ENCODE data around the gene FRMD8.

The FRMD8 gene, protein sequence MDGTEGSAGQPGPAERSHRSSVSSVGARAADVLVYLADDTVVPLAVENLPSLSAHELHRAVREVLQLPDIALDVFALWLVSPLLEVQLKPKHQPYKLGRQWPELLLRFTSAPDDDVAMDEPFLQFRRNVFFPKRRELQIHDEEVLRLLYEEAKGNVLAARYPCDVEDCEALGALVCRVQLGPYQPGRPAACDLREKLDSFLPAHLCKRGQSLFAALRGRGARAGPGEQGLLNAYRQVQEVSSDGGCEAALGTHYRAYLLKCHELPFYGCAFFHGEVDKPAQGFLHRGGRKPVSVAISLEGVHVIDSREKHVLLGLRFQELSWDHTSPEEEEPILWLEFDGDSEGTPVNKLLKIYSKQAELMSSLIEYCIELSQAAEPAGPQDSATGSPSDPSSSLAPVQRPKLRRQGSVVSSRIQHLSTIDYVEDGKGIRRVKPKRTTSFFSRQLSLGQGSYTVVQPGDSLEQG

DNA sequence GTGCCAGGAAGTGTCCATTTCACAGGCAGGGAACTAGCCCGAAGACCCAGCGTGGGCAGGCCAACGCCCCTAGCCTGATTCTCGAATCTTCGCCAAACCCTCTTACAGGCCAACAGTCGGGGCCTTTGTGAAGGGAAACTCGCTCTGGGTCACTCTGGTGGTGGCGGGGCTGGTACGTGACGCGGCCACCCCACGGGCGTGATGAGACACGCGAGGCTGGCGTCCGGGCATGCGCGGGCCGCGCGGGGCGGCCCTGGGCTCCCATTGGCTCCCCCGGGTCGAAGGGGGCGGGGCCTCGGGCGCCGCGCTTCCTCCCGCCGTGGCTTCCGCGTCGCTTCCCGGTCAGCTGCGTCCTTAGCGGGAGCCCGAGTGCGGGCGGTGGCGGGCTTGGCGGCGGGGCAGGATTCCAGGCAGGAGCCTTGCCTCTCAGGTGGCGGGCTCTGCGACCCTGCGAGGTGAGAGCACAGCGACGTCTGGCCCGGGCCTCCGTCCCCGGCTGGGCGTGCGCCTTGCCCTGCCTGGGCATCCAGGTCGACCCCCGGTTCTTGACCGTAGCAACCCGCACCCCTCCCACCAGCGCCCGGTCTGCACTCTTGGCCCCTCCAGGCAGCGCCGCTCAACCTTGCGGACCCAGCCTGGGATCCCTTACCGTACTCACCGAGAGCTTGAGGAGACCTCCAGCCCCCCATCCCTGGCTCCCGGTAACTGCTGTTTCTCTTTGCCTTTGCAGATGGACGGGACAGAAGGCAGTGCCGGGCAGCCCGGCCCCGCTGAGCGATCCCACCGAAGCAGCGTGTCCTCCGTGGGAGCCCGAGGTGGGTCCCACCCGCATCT is at the start of gene FRMD8:
Gene FRMD8 (plus strand): TSS at position 331 of the 834 bp plus-strand sequence. CDS start 400 bp downstream, at position 731.
- TF ChIP-seq, protein P1, sequence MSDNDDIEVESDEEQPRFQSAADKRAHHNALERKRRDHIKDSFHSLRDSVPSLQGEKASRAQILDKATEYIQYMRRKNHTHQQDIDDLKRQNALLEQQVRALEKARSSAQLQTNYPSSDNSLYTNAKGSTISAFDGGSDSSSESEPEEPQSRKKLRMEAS (IDR thresholded peaks at IDR 0.05) = peak; percentile 98
- TF ChIP-seq EP300 (IDR thresholded peaks at IDR 0.05; ENCODE audit: borderline replicate concordance) = no peak; the same call in 1 of the 2 replicates
- TF ChIP-seq, protein P2, sequence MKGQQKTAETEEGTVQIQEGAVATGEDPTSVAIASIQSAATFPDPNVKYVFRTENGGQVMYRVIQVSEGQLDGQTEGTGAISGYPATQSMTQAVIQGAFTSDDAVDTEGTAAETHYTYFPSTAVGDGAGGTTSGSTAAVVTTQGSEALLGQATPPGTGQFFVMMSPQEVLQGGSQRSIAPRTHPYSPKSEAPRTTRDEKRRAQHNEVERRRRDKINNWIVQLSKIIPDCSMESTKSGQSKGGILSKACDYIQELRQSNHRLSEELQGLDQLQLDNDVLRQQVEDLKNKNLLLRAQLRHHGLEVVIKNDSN (IDR thresholded peaks at IDR 0.05) = peak; percentile 65; the same call in 1 of the 2 replicates

DNA sequence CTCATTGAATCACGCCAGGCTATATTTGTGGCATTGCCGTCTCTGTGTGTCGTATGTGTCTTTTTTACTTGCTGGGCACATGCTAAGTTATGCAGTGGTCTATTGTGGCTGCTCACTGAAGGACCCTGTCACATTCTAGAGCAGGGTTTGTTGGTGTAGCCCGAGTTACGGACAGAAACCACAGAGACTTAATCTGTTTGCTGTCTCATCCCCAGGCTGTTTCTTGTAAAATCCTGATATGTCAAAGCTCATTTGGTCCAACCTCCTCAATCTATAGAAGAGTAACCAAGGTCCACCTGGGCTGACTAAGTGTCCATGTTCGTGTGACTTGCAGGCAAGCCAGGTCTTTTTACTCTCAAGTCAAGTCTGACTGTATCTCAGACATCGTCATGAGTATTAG is 47.8 kb upstream of the FRMD8 start:
- TF ChIP-seq CEBPB (IDR thresholded peaks at IDR 0.05) = no peak
- TF ChIP-seq, protein P2 (IDR thresholded peaks at IDR 0.05) = no peak
- TF ChIP-seq NFIC (IDR thresholded peaks at IDR 0.05) = no peak
- TF ChIP-seq TAF1 (IDR thresholded peaks at IDR 0.05; ENCODE audit: low read depth) = no peak
- no peak for TF ChIP-seq ZBTB7A (IDR thresholded peaks at IDR 0.05; ENCODE audit: low read depth)
- TF ChIP-seq EP300 (IDR thresholded peaks at IDR 0.05; ENCODE audit: borderline replicate concordance) = no peak
- no peak for TF ChIP-seq FOXM1 (IDR thresholded peaks at IDR 0.05; ENCODE audit: borderline replicate concordance, low read depth)
- TF ChIP-seq, protein P3, sequence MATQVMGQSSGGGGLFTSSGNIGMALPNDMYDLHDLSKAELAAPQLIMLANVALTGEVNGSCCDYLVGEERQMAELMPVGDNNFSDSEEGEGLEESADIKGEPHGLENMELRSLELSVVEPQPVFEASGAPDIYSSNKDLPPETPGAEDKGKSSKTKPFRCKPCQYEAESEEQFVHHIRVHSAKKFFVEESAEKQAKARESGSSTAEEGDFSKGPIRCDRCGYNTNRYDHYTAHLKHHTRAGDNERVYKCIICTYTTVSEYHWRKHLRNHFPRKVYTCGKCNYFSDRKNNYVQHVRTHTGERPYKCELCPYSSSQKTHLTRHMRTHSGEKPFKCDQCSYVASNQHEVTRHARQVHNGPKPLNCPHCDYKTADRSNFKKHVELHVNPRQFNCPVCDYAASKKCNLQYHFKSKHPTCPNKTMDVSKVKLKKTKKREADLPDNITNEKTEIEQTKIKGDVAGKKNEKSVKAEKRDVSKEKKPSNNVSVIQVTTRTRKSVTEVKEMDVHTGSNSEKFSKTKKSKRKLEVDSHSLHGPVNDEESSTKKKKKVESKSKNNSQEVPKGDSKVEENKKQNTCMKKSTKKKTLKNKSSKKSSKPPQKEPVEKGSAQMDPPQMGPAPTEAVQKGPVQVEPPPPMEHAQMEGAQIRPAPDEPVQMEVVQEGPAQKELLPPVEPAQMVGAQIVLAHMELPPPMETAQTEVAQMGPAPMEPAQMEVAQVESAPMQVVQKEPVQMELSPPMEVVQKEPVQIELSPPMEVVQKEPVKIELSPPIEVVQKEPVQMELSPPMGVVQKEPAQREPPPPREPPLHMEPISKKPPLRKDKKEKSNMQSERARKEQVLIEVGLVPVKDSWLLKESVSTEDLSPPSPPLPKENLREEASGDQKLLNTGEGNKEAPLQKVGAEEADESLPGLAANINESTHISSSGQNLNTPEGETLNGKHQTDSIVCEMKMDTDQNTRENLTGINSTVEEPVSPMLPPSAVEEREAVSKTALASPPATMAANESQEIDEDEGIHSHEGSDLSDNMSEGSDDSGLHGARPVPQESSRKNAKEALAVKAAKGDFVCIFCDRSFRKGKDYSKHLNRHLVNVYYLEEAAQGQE (IDR thresholded peaks at IDR 0.05; ENCODE audit: low read depth) = no peak
- no peak for TF ChIP-seq CREB1 (IDR thresholded peaks at IDR 0.05; ENCODE audit: low read depth)
- TF ChIP-seq EGR1 (IDR thresholded peaks at IDR 0.05) = no peak
- no peak for TF ChIP-seq RAD21 (IDR thresholded peaks at IDR 0.05; ENCODE audit: low read depth)
- no peak for TF ChIP-seq YY1 (IDR thresholded peaks at IDR 0.05; ENCODE audit: low read depth)
- no peak for TF ChIP-seq TCF12 (IDR thresholded peaks at IDR 0.05; ENCODE audit: low read depth)
- TF ChIP-seq TEAD4 (IDR thresholded peaks at IDR 0.05) = no peak
- TF ChIP-seq, protein P1 (IDR thresholded peaks at IDR 0.05) = no peak

DNA sequence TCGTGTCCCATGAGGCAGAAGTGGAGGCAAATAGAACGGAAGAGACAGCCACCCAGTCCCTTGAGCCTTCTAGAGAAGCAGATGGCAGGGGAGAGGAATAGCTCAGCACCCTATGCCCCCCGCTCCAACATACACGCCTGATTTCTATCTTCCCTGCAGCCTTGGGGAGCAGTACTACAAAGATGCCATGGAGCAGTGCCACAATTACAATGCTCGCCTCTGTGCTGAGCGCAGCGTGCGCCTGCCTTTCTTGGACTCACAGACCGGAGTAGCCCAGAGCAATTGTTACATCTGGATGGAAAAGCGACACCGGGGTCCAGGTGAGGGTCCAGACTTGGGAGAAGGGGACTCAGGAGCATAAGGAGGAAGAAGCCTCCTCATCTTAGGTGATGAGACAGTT is 46.2 kb upstream of the FRMD8 start:
- TF ChIP-seq TEAD4 (IDR thresholded peaks at IDR 0.05) (no peak), FOXM1 (IDR thresholded peaks at IDR 0.05; ENCODE audit: borderline replicate concordance, low read depth) (no peak), EP300 (IDR thresholded peaks at IDR 0.05; ENCODE audit: borderline replicate concordance) (no peak), EGR1 (IDR thresholded peaks at IDR 0.05) (no peak)
- TF ChIP-seq, protein P2 (IDR thresholded peaks at IDR 0.05) = no peak

DNA sequence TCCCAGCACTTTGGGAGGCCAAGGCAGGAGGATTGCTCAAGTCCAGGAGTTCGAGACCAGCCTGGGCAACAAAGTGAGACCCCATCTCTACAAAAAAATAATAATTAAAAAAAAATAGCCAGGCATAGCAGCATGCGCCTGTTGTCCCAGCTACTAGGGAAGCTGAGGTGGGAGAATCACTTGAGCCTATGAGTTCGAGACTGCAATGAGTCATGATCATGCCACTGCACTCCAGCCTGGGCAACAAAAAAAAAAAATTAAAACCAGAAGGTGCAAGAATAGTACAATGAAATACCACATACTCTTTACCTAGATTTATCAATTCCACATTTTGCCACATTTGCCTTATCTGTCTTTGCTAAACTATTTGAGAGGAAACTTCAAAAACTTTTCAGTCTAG is 44.6 kb upstream of the FRMD8 start:
- no peak for TF ChIP-seq EP300 (IDR thresholded peaks at IDR 0.05; ENCODE audit: borderline replicate concordance)
- TF ChIP-seq, protein P1 (IDR thresholded peaks at IDR 0.05) = no peak
- no peak for TF ChIP-seq NFIC (IDR thresholded peaks at IDR 0.05)
- no peak for TF ChIP-seq YY1 (IDR thresholded peaks at IDR 0.05; ENCODE audit: low read depth)
- no peak for TF ChIP-seq RAD21 (IDR thresholded peaks at IDR 0.05; ENCODE audit: low read depth)
- no peak for TF ChIP-seq FOXM1 (IDR thresholded peaks at IDR 0.05; ENCODE audit: borderline replicate concordance, low read depth)
- TF ChIP-seq TCF12 (IDR thresholded peaks at IDR 0.05; ENCODE audit: low read depth) = no peak
- TF ChIP-seq, protein P3 (IDR thresholded peaks at IDR 0.05; ENCODE audit: low read depth) = no peak
- TF ChIP-seq EGR1 (IDR thresholded peaks at IDR 0.05) = no peak
- no peak for TF ChIP-seq CEBPB (IDR thresholded peaks at IDR 0.05)
- TF ChIP-seq TEAD4 (IDR thresholded peaks at IDR 0.05) = no peak
- TF ChIP-seq TAF1 (IDR thresholded peaks at IDR 0.05; ENCODE audit: low read depth) = no peak
- TF ChIP-seq, protein P2 (IDR thresholded peaks at IDR 0.05) = no peak
- TF ChIP-seq CREB1 (IDR thresholded peaks at IDR 0.05; ENCODE audit: low read depth) = no peak
